GM21381 (cell line): ENCODE data around the gene OSMR.
"Not testable (repeated sequence)": the region's sequence is repeated elsewhere in the genome, so short reads cannot be mapped to it uniquely, and the experiment has no call there.

ENCODE experiments used
- ATAC-seq: cut with Tn5 transposase; IDR thresholded peaks from one replicate; pipeline ENCODE4 v1.9.1; 2021; ENCODE audit warnings: mild to moderate bottlenecking, moderate library complexity; ENCODE audit not compliant: unreplicated experiment

OSMR gene

DNA sequence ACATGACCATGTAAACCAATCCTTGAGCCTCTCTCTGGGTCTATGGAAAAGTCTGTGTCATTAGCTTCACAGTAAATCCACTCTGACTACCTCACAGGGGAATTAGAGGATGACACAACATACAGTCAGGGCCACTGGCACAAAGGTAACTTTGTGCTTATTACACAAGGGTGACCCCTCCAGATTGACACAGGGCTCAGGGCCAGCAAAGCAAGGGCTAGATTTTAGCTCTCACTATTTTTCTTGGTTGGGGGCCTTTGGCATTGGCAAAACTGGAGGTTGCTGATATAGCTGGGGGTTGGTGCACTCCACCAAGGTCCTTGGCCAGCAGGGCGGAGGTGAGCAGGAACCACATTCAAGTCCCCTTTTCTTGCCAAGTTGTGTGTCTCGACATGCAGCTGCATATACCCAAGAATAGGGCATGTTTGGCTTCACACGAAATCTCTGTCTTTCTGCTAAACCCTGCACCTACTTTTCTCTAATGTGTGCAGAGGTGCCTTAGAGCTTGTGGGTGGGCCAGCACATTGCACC lies 15.2 kb upstream of the OSMR start:
- ATAC-seq: no peak

DNA sequence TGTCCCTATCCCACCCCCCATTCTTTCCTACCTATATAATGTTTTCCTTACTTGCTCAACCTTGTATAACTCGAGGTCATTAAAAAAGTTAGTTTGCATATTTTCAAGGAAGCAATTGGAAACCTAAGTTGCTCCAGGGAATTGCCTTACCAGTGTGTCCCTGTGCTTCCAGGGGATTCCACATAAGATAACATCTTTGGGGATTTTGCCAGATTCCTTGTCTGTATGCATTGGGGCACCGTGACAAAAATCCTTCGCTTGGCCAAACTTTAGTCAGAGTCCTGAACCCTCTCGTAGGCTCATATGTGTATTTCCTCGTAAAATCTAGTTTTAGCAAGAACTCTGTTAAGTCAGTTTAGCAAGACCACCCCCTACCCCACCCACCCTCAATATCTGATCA lies 14.7 kb upstream of the OSMR start:
- ATAC-seq: no peak

DNA sequence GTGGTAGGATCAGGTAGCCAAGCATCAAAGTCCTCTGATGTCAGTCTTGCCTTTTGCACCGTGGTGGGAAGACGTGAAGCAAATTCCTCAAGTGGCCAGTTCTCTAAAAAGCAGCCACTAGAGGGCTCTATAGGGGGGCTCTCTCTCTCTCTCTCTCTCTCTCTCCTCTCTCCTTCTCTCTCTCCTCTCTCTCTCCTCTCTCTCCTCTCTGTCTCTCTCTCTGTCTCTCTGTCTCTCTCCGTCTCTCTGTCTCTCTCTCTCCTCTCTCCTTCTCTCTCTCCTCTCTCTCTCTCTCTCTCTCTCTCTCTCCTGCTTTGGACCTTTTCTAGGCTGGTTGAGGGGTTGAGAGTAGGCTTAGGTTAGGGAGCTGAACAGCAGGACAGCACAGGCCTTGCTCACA lies 13.9 kb upstream of the OSMR start:
- no peak for ATAC-seq

DNA sequence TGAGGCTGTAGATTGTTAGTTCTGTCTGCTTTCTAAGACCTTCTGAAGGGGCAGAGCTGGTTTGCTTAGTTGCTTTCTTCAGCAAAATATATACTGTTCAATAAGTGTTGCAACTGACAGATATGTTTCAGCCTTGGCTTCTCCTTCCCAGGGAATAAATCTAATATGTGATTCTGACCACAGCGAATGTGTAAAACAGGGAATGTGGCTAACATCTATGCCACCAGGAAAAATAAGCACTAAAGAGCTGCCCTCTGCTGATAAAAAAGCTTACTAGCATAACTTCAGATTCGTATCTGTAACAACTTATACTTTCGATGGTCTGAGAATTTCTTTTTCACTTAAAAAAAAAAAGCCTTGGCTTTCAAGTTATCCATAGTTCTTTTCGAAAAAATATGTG lies 13.0 kb upstream of the OSMR start:
- ATAC-seq: no peak

DNA sequence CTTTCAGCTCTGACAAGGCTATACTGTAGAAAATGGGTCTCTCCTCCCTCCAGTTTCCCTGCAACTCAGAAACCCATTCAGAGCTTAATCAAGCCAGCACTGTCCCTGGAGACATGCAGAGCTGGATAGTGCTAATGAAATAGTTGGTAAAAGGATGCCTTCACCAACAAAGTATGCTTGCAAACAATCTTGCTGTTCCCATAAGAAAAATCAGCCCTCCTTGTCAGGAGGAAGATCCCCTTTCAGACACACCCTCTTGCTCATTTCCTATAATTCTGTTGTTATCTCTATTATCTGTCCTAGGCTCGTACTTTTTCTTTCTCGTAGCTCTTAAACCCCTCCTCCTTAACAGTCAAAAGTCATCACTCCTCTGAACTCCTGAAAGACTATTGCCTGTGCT lies 9.9 kb upstream of the OSMR start:
- no peak for ATAC-seq

DNA sequence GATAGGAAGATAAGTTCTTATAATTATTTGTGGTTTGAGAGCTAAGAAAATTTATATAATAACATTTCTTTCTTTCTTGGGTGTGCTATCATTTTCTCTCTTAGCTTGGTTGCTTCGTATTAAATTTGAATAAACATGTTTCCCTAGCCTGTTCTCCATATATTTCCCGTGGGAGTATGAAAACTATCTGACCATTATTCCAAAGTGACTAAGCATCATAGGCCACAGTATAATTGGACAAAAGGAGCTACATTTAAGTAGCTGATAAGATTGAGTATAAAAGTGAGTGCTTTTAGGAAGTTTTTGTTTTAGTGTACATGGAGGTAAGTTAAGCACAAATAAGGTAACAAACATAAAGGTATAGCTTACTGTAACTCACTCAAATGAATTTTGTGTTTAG lies 8.4 kb upstream of the OSMR start:
- no peak for ATAC-seq

DNA sequence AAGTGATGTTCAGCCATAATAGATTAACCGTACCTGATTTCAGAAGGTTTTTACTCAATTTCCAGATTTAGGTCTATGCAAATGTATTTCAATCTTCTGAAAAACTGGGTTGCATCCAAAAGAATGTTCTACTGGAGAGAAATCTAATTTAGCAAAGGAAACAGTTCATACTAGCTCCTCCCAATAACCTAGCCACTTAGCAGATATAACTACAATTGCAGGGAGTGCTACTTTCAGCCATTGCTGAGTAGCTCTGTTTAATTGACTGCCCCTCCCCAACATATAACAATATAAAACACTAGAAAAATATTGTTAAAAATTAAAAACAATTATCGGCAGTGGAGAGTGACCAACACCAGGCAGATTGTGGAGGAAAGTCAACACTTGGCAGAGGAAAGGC lies 7.9 kb upstream of the OSMR start:
- no peak for ATAC-seq

DNA sequence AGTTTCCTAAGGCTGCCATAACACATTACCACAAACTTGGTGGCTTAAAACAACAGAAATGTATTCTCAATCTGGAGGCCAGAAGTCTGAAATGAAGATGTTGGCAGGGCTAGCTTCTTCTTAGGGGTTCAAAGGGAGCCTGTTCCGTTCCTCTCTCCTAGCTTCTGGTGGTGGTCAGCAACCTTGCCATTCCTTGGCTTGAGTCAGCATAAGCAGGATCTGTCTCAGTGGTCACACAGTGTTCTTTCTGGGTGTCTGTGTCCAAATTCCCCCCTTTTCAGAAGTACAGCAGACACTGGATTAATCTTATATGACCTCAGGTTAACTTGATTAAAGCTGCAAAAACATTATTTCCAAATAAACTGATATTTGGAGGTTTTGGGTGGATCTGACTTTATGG lies 2.1 kb upstream of the OSMR start:
- no peak for ATAC-seq

DNA sequence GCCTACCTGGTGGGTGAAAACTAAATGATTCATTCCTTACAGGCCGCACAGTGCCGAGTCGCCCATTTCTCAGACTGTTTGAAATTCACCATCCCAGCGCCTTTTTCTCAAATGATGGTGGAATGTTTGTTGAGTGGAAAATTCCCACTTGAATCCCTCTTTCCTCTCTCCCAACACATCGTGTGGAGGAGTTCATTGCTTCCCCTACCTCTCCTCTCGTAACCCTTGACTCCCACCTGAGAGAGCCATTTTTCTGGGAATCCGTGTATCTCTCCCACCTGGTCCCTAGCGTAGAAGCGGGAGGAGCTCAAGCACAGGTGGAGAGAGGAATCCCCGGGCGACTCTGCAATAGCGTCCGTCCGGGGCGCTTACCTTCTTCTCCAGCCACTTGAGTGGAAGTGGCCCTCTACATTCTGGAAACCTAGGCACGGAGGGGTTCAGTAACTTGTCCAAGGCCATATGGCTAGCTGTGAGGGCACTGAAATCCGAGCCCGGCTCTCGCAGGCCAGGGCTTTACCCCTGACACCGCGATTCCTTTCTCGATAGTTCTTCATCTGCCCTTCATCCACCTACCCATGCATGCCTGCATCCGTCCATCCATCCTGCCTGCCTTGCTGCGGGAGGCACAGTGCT lies 683 bp downstream of the OSMR start:
- ATAC-seq: no peak

DNA sequence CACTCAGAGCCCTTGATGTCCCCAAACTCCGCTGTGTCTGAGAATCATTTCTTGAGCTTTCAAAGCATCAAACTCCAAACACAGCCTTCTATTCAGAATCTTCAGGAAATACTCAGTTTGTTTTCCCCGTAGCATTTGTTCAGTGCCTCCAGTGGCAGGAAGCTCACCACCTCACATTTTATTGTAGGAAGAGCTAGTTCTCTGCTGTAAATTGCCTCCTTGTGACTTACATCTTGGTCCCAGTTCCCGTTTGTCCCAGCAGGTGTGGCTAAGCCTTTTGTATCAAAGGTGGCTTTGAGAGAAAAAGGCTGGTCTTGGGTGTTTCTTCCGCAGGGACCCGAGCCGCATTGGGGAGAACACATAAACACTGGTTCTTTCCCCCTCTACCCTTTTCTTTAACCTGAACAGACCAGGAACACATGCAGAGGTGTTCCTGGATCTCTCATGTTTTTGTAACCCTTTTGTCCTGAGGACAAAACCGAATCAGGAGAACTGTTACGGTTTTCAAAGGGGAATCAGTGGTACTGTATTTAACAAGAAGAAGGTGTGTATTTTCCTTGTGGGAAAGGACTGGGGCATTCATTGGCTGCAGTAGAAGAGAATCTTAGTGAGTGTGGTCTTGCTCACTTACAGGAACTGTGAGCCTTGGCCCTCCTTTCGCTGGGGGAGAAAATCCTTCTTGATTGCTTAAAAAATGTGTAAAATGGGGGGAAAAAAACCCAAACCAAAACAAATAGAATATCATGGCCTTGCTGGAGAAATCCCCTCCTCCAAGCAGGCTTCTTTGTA lies 1.9 kb downstream of the OSMR start:
- no peak for ATAC-seq

DNA sequence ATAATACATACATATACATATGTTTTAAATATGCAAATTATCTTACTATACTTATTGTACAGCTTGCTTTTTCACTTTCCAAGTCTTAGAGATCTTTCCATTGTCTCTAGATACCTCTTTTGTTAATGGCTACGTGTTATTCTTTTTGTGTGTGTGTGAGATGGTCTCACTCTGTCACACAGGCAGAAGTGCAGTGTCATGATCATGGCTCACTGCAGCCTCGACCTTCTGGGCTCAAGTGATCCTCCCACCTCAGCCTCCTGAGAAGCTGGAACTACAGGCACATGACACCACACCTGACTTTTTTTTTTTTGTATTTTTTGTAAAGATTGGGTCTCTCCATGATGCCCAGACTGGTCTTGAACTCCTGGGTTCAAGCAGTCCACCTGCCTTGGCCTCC lies 2.8 kb downstream of the OSMR start:
- ATAC-seq: no peak

DNA sequence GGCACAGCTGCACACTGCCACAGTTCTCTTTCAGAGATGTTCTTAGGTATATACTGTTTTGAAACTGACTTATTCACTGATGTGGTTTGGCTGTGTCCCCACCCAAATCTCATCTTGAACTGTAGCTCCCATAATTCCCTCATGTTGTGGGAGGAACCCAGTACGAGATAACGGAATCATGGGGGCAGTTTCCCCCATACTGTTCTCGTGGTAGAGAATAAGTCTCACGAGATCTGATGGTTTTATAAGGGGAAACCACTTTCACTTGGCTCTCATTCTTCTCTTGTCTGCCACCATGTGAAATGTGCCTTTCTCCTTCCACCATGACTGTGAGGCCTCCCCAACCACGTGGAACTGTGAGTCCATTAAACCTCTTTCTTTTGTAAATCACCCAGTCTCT lies 5.8 kb downstream of the OSMR start:
- ATAC-seq: not testable (repeated sequence)

DNA sequence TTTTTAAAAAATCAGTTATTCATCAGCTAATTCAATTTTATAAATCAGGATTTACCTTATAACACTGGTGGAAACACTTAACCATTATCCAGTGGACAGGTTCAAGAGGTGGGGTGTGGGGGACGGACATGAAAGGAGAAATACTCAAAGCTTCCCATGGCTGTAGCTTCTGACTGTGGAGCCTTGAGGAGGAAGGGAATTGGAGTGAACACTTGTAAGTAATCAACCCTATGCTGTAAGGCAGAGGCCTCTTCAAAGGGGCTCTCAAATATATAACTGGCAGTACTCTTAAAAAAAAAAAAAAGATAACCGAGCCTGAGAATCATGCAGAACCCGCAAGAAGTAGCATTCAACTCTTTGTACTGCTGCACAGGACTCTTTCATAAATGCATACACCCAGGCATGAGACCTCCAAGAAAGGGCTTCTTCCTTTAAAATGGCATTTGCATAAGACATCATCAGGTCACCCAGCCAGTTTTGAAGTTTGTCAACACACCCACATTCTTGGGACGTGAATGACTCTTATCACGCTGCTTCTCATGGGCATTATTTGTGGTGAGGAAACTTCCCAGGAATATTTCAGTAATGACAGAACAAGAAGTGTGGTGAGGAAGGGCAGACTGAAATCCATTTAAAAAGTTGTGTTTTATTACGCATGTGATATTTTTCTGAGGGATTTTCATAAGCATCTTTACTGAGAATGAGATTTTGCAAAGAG lies 8.1 kb downstream of the OSMR start:
- no peak for ATAC-seq

DNA sequence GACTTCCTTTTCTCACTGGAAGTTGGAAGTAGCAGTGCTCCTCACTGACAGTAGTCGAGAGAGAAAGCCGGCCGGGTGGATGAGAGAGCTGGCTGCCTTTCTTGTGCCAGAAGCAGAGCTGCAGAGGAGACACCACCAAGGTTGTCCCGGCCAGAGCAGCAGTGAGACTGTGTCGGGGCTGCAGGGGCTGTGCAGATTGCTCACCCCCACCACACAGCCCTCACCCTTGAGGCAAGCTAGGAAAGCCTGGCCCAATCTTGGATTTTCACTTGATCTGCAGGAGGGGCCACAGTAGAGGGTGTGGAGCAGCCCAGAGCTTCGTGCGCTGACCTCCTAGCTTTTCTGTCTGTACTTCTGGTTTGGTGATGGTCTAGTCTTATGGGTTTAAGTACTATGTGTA lies 9.1 kb downstream of the OSMR start:
- no peak for ATAC-seq

DNA sequence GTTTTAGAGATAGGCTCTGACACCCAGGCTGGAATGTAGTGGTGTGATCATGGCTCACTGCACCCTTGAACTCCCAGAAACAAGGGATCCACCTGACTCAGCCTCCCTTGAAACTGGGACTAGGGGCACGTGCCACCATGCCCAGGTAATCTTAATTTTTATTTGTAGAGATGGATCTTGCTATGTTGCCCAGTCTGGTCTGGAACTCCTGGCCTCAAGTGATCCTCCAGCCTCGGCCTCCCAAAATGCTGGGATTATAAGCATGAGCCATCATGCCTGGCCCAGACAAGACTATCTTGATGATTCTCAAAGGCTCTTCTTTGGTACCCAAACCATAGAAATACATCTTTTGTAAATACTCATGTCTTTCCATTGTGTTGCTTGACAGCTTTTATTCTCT lies 10.8 kb downstream of the OSMR start:
- ATAC-seq: no peak

DNA sequence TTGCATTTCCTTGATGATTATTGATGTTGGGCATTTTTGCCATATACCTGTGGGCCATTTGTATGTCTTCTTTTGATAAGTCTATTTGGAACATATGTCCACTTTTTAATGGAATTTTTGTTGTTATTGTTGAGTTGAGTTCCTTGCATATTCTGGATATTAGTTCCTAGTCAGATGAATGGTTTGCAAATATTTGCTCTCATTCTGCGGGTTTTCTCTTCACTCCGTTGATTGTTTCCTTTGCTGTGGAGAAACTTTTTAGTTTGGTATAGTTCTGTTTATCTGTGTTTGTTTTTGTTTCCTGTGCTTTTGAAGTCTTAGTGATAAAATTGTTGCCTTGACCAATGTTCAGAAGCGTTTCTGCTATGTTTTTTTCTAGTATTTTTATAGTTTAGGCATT lies 13.0 kb downstream of the OSMR start:
- no peak for ATAC-seq

DNA sequence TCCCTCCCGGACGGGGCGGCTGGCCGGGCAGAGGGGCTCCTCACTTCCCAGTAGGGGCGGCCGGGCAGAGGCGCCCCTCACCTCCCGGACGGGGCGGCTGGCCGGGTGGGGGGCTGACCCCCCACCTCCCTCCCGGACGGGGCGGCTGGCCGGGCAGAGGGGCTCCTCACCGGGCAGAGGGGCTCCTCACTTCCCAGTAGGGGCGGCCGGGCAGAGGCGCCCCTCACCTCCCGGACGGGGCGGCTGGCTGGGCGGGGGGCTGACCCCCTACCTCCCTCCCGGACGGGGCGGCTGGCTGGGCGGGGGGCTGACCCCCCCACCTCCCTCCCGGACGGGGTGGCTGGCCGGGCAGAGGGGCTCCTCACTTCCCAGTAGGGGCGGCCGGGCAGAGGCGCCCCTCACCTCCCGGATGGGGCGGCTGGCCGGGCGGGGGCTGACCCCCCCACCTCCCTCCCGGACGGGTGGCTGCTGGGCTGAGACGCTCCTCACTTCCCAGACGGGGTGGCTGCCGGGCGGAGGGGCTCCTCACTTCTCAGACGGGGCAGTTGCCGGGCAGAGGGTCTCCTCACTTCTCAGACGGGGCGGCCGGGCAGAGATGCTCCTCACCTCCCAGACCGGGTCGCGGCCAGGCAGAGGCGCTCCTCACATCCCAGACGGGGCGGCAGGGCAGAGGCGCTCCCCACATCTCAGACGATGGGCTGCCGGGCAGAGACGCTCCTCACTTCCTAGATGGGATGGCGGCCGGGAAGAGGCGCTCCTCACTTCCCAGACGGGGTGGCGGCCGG lies 16.4 kb downstream of the OSMR start:
- ATAC-seq: not testable (repeated sequence)

DNA sequence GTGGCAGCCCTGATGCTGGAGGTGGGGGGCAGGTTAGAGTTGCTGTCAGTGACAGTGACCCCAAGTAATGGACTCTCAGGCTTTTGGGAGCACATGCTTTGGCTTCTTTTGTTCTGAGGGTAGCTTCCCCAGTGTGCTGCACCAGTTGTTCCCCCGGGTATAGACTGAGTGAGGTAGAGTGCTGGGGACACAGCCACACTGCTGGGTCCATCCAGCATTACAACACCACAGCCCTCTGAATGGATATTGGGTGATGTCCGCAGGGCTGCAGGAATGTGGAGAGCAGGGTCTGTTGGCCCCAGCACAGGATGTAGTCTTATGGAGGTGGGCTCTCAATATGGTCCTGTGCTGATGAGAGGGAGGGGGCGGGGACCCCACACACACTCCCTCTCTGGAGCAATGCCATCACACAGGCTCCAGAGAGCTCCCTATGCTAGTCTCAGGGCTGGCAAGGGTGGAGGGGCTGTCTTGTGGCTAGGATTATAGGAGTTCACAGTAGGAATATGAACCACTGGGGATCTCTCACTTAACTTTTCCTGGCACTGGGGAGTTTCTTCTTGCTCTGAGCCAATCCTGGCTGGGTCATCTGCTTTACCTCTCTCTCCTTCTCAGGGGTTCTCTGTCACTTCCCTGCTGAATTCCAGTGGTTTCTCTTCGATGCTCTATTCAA lies 20.7 kb downstream of the OSMR start:
- no peak for ATAC-seq

DNA sequence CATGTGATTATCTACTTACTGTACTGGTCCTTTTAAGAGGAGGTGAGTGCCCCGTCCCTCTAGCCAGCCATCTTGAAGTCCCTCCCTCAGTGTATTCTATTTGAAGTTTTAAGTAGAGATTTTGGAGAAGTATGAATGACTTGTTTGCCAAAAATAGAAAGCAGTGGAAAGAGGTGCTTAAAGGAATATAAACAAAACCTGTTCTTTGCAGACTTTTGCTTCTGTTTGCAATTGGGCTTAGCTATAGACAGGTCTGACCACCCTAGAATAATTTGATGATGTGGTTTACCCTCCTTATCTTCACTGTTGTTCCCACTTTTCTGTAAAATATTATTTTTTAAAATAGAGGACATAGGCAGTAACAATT lies 21.2 kb downstream of the OSMR start:
- no peak for ATAC-seq

DNA sequence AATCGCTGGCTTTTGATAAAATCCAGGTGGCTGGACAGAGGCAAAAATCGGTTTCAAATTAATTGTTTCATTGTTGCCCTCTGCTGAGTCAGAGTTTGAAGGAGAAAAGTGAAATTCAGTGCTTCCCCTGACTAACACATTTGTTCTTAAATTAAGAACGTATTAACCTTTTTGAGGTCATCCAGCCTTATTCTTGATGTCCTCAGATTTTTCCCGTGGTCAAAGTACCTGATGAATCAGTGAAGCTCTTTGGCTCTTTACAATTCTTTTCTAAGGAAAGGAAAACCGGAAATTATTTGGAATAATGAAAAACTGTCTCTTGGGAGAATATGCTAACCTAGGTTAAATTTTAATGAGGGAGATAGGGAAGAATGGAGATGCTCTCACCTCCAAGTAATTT lies 21.6 kb downstream of the OSMR start:
- no peak for ATAC-seq

DNA sequence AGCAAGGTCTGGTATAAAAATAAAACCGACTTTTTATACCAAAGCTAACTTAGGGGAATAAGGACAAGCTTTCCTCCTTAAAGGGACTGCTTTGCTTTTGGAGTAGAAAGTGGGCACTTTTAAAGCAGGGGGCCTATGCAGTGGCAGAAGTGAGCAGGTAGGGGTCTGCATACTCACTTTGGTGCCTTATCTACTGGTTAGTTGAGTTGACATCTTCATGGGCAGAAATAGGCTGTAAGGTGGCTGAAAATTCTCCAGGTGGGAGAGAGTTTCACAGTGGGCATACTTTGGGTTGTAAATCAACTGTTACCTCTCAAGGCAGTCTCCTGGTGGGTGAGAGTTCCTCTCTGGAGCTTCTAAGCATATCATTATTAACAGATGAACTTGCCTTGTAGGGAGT lies 24.8 kb downstream of the OSMR start:
- ATAC-seq: no peak
